ENCODE results near the gene GSE1.

Gene GSE1

GRCh38 chr16:85636234-85636812, 23.2 kb downstream of the GSE1 start:
- Histone ChIP-seq H3K27ac (replicated peaks) (no peak overlapping the region), H3K27me3 (ENCODE audit: insufficient read depth, poor library complexity, severe bottlenecking) (no peaks in the 10 kb centered on the region), H3K4me3 (replicated peaks; ENCODE audit: insufficient read depth, low read length) (no peak overlapping the region)
- DNase-seq (ENCODE audit: low read depth in 1 of 2, low spot score in 1 of 2): no peak
- TF ChIP-seq GABPA (IDR thresholded peaks at IDR 0.05; ENCODE audit: low read depth) (no peak), SPI1 (IDR thresholded peaks at IDR 0.05; ENCODE audit: borderline replicate concordance, low read depth) (no peak), POLR2AphosphoS5 (IDR thresholded peaks at IDR 0.05; ENCODE audit: low read depth) (no peak), CTCF (IDR thresholded peaks at IDR 0.05; ENCODE audit: insufficient read depth, low read length) (no peak), REST (IDR thresholded peaks at IDR 0.05; ENCODE audit: insufficient replicate concordance, low read depth) (no peak)

DNA sequence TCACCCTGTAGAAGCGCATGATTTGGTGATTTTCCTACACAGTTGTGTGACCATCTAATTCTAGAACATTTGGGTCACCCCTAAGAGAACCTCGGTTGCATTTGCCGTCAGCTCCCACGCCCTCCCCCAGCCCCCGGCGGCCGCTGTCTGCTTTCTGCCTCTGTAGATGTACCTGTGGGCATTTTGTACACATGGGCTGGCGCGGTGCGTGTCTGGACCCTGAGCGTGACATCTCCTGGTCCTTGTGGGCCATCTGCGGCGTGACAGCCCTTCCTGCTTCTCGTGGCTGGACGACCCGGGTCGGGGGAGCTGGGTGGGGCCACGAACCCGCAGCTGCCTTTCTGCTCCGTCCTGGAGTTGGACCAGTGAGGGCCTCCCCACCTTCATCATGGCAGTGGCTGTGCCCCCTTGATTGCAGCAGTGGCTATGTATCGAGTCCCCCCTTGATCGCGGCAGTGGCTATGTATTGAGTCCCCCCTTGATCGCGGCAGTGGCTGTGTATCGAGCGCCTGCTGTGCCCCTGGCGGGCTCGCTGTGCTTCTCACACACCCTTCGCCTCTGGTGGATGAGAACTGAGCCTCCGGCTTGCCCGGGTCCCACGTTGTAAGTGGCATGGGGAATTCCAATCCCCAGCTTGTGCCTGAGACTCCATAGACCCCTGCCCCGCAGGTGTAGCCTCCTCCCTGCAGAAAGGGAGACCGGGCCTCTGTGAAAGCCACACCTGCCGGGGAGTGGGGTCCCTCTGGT, 24.1 kb downstream of the GSE1 start:
- Histone ChIP-seq H3K4me3 (replicated peaks; ENCODE audit: insufficient read depth, low read length) (no peak overlapping the region), H3K27ac (replicated peaks) (no peak overlapping the region), H3K27me3 (ENCODE audit: insufficient read depth, poor library complexity, severe bottlenecking) (no peaks in the 10 kb centered on the region)
- DNase-seq (ENCODE audit: low read depth in 1 of 2, low spot score in 1 of 2): no peak
- TF ChIP-seq SPI1 (IDR thresholded peaks at IDR 0.05; ENCODE audit: borderline replicate concordance, low read depth) (no peak), REST (IDR thresholded peaks at IDR 0.05; ENCODE audit: insufficient replicate concordance, low read depth) (no peak), CTCF (IDR thresholded peaks at IDR 0.05; ENCODE audit: insufficient read depth, low read length) (no peak), GABPA (IDR thresholded peaks at IDR 0.05; ENCODE audit: low read depth) (no peak), POLR2AphosphoS5 (IDR thresholded peaks at IDR 0.05; ENCODE audit: low read depth) (no peak)

GRCh38 chr16:85637808-85638647, 24.9 kb downstream of the GSE1 start:
- no peak for TF ChIP-seq REST (IDR thresholded peaks at IDR 0.05; ENCODE audit: insufficient replicate concordance, low read depth)
- no peak for TF ChIP-seq CTCF (IDR thresholded peaks at IDR 0.05; ENCODE audit: insufficient read depth, low read length)
- TF ChIP-seq GABPA (IDR thresholded peaks at IDR 0.05; ENCODE audit: low read depth): no peak
- TF ChIP-seq POLR2AphosphoS5 (IDR thresholded peaks at IDR 0.05; ENCODE audit: low read depth): no peak
- no peak for TF ChIP-seq SPI1 (IDR thresholded peaks at IDR 0.05; ENCODE audit: borderline replicate concordance, low read depth)
- Histone ChIP-seq H3K27me3 (ENCODE audit: insufficient read depth, poor library complexity, severe bottlenecking) (no peaks in the 10 kb centered on the region), H3K4me3 (replicated peaks; ENCODE audit: insufficient read depth, low read length) (no peak overlapping the region), H3K27ac (replicated peaks) (no peak overlapping the region)
- no peak for DNase-seq (ENCODE audit: low read depth in 1 of 2, low spot score in 1 of 2)

Measured in HL-60 (cell line).